ENCODE measurements around the gene SGPL1. TPM values are rescaled to one million over a fixed set of nuclear protein-coding genes. Genes with fewer than 3 reads are reported as not detected.

Gene SGPL1
- total and polyA plus RNA-seq, 3 experiments from 2014 or later: 17.8 to 64.4 (median 64.3) TPM

- Histone ChIP-seq H3K36me3 (ENCODE audit: insufficient read depth, low read length) (no peaks in the 10 kb centered on the region), H3K27ac (ENCODE audit: low read depth, low read length) (no peak overlapping the region), H3K4me1 (ENCODE audit: insufficient read depth, low read length) (peaks cover 16% of the 10 kb centered on the region), H3K27me3 (ENCODE audit: insufficient read depth, low read length, poor library complexity, severe bottlenecking) (no peaks in the 10 kb centered on the region), H3K4me3 (ENCODE audit: low read length) (no peak overlapping the region), H3K9me3 (ENCODE audit: low read length) (no peaks in the 10 kb centered on the region)
- Mint-ChIP-seq H3K9me3 (no peaks in the 10 kb centered on the region), H3K4me1 (peaks cover 14 to 18% (median 14%) of the 10 kb centered on the region in 3 donors), H3K27ac (no peak overlapping the region), H3K4me3 (peak overlapping the region in 1 of 7 donors; percentile 45), H3K27me3 (peaks cover 2 to 12% of the 10 kb centered on the region in 2 donors), H3K36me3 (peaks cover 0 to 2% (median 0%) of the 10 kb centered on the region in 3 donors)
- no peak for DNase-seq
- POLR2A ChIA-PET: no interaction called here
- CTCF ChIA-PET: no interaction called here
Measured at GRCh38 chr10:70810967-70811366, 4.8 kb upstream of the SGPL1 start.

- H3K36me3 ChIP-seq (ENCODE audit: insufficient read depth, low read length): no peaks in the 10 kb centered on the region
- H3K9me3 ChIP-seq (ENCODE audit: low read length): no peaks in the 10 kb centered on the region
- H3K4me3 ChIP-seq (ENCODE audit: low read length): no peak overlapping the region
- Mint-ChIP-seq H3K9me3 (no peaks in the 10 kb centered on the region), H3K4me3 (peak overlapping the region in 1 of 7 donors; percentile 54), H3K27ac (no peak overlapping the region), H3K4me1 (peaks cover 19 to 25% (median 21%) of the 10 kb centered on the region in 3 donors), H3K36me3 (peaks cover 0 to 4% (median 2%) of the 10 kb centered on the region in 3 donors), H3K27me3 (peaks cover 0 to 6% of the 10 kb centered on the region in 2 donors)
- H3K27me3 ChIP-seq (ENCODE audit: insufficient read depth, low read length, poor library complexity, severe bottlenecking): no peaks in the 10 kb centered on the region
- H3K4me1 ChIP-seq (ENCODE audit: insufficient read depth, low read length): peaks cover 20% of the 10 kb centered on the region
- no peak for DNase-seq
- CTCF ChIA-PET: interaction anchor here (0.6 kb wide), 1 partner anchor 413 kb away, joined by 4 read pairs; no protein-coding TSS in a partner anchor
- H3K27ac ChIP-seq (ENCODE audit: low read depth, low read length): no peak overlapping the region
- POLR2A ChIA-PET: no interaction called here
Measured at GRCh38 chr10:70811881-70812280, 3.9 kb upstream of the SGPL1 start.

GRCh38 chr10:70812814-70813213, 2.9 kb upstream of the SGPL1 start:
- Mint-ChIP-seq H3K4me1 (peaks cover 25 to 33% (median 30%) of the 10 kb centered on the region in 3 donors), H3K27ac (peak overlapping the region in 2 of 8 donors; percentile 17 to 85), H3K9me3 (no peaks in the 10 kb centered on the region), H3K36me3 (peaks cover 0 to 7% (median 4%) of the 10 kb centered on the region in 3 donors), H3K27me3 (no peaks in the 10 kb centered on the region), H3K4me3 (no peak overlapping the region)
- H3K27ac ChIP-seq (ENCODE audit: low read depth, low read length): no peak overlapping the region
- peaks cover 20% of the 10 kb centered on the region for H3K4me1 ChIP-seq (ENCODE audit: insufficient read depth, low read length)
- no peaks in the 10 kb centered on the region for H3K36me3 ChIP-seq (ENCODE audit: insufficient read depth, low read length)
- CTCF ChIA-PET: no interaction called here
- no peaks in the 10 kb centered on the region for H3K27me3 ChIP-seq (ENCODE audit: insufficient read depth, low read length, poor library complexity, severe bottlenecking)
- H3K4me3 ChIP-seq (ENCODE audit: low read length): no peak overlapping the region
- no peak for DNase-seq
- POLR2A ChIA-PET: no interaction called here
- H3K9me3 ChIP-seq (ENCODE audit: low read length): no peaks in the 10 kb centered on the region

- no peaks in the 10 kb centered on the region for H3K27me3 Mint-ChIP-seq
- no peaks in the 10 kb centered on the region for H3K9me3 ChIP-seq (ENCODE audit: low read length)
- no peaks in the 10 kb centered on the region for H3K27me3 ChIP-seq (ENCODE audit: insufficient read depth, low read length, poor library complexity, severe bottlenecking)
- peaks cover 0 to 11% (median 3%) of the 10 kb centered on the region in 3 donors for H3K36me3 Mint-ChIP-seq
- ChIA-PET POLR2A (no interaction called here), CTCF (no interaction called here)
- H3K36me3 ChIP-seq (ENCODE audit: insufficient read depth, low read length): no peaks in the 10 kb centered on the region
- DNase-seq: no peak
- H3K27ac ChIP-seq (ENCODE audit: low read depth, low read length): no peak overlapping the region
- peaks cover 20% of the 10 kb centered on the region for H3K4me1 ChIP-seq (ENCODE audit: insufficient read depth, low read length)
- no peaks in the 10 kb centered on the region for H3K9me3 Mint-ChIP-seq
- no peak overlapping the region for H3K4me3 ChIP-seq (ENCODE audit: low read length)
- peak overlapping the region in 6 of 8 donors; percentile 17 to 92 (median 65) for H3K27ac Mint-ChIP-seq
- peak overlapping the region in 6 of 7 donors; percentile 9 to 94 (median 92) for H3K4me3 Mint-ChIP-seq
- peaks cover 29 to 47% (median 43%) of the 10 kb centered on the region in 3 donors for H3K4me1 Mint-ChIP-seq
Measured at GRCh38 chr10:70814126-70814525, 1.6 kb upstream of the SGPL1 start.

- H3K27ac Mint-ChIP-seq: peak overlapping the region; percentile 67 to 97 (median 92)
- no peaks in the 10 kb centered on the region for H3K36me3 ChIP-seq (ENCODE audit: insufficient read depth, low read length)
- peak overlapping the region; percentile 20 for H3K27ac ChIP-seq (ENCODE audit: low read depth, low read length)
- ChIA-PET CTCF (interaction anchor here (0.9 to 1.3 kb wide), 4 partner anchors 61 to 257 kb away, joined by 3 to 6 read pairs (median 4); no protein-coding TSS in a partner anchor), POLR2A (interaction anchor here (0.6 kb wide), 1 partner anchor 23 kb away, joined by 3 read pairs; no protein-coding TSS in a partner anchor)
- H3K4me3 ChIP-seq (ENCODE audit: low read length): peak overlapping the region; percentile 53
- no peaks in the 10 kb centered on the region for H3K9me3 ChIP-seq (ENCODE audit: low read length)
- peaks cover 36 to 61% (median 57%) of the 10 kb centered on the region in 3 donors for H3K4me1 Mint-ChIP-seq
- DNase-seq: peak; percentile 13 to 59 (median 37)
- peaks cover 20% of the 10 kb centered on the region for H3K4me1 ChIP-seq (ENCODE audit: insufficient read depth, low read length)
- H3K27me3 ChIP-seq (ENCODE audit: insufficient read depth, low read length, poor library complexity, severe bottlenecking): no peaks in the 10 kb centered on the region
- peaks cover 0 to 25% (median 9%) of the 10 kb centered on the region in 3 donors for H3K36me3 Mint-ChIP-seq
- no peaks in the 10 kb centered on the region for H3K27me3 Mint-ChIP-seq
- no peaks in the 10 kb centered on the region for H3K9me3 Mint-ChIP-seq
- peak overlapping the region; percentile 90 to 95 (median 93) for H3K4me3 Mint-ChIP-seq
Measured at GRCh38 chr10:70816220-70816894, 609 bp downstream of the SGPL1 start.

GRCh38 chr10:70820976-70821750, 5.4 kb downstream of the SGPL1 start:
- H3K9me3 Mint-ChIP-seq: no peaks in the 10 kb centered on the region
- H3K27ac ChIP-seq (ENCODE audit: low read depth, low read length): no peak overlapping the region
- peak overlapping the region in 1 of 7 donors; percentile 1 for H3K4me3 Mint-ChIP-seq
- H3K36me3 ChIP-seq (ENCODE audit: insufficient read depth, low read length): no peaks in the 10 kb centered on the region
- H3K4me1 Mint-ChIP-seq: peaks cover 31 to 56% (median 46%) of the 10 kb centered on the region in 3 donors
- peak overlapping the region in 1 of 8 donors; percentile 52 for H3K27ac Mint-ChIP-seq
- peaks cover 0 to 57% (median 11%) of the 10 kb centered on the region in 3 donors for H3K36me3 Mint-ChIP-seq
- H3K4me3 ChIP-seq (ENCODE audit: low read length): no peak overlapping the region
- no peaks in the 10 kb centered on the region for H3K9me3 ChIP-seq (ENCODE audit: low read length)
- H3K27me3 ChIP-seq (ENCODE audit: insufficient read depth, low read length, poor library complexity, severe bottlenecking): no peaks in the 10 kb centered on the region
- H3K27me3 Mint-ChIP-seq: no peaks in the 10 kb centered on the region
- peaks cover 4% of the 10 kb centered on the region for H3K4me1 ChIP-seq (ENCODE audit: insufficient read depth, low read length)
- CTCF ChIA-PET: no interaction called here
- POLR2A ChIA-PET: no interaction called here
- no peak for DNase-seq

- Histone ChIP-seq H3K4me3 (ENCODE audit: low read length) (no peak overlapping the region), H3K27ac (ENCODE audit: low read depth, low read length) (no peak overlapping the region), H3K4me1 (ENCODE audit: insufficient read depth, low read length) (no peaks in the 10 kb centered on the region), H3K9me3 (ENCODE audit: low read length) (no peaks in the 10 kb centered on the region), H3K36me3 (ENCODE audit: insufficient read depth, low read length) (no peaks in the 10 kb centered on the region), H3K27me3 (ENCODE audit: insufficient read depth, low read length, poor library complexity, severe bottlenecking) (no peaks in the 10 kb centered on the region)
- no peaks in the 10 kb centered on the region for H3K9me3 Mint-ChIP-seq
- peaks cover 0 to 61% (median 14%) of the 10 kb centered on the region in 3 donors for H3K36me3 Mint-ChIP-seq
- no peaks in the 10 kb centered on the region for H3K27me3 Mint-ChIP-seq
- H3K4me3 Mint-ChIP-seq: no peak overlapping the region
- H3K4me1 Mint-ChIP-seq: peaks cover 28 to 58% (median 45%) of the 10 kb centered on the region in 3 donors
- no peak overlapping the region for H3K27ac Mint-ChIP-seq
- DNase-seq: no peak
- ChIA-PET CTCF (interaction anchor here (1.1 kb wide), 1 partner anchor 272 kb away, joined by 4 read pairs; no protein-coding TSS in a partner anchor), POLR2A (no interaction called here)
Measured at GRCh38 chr10:70822076-70822820, 6.5 kb downstream of the SGPL1 start.
